Ureter (tissue), 1 donor: Measurements from ENCODE around the gene AGMO. TPM values are rescaled to one million over a fixed set of nuclear protein-coding genes. Genes with fewer than 3 reads are reported as not detected.
"Not testable (repeated sequence)": the region's sequence is repeated elsewhere in the genome, so short reads cannot be mapped to it uniquely, and the experiment has no call there.

ENCODE experiments used
- DNase-seq: peaks from one replicate; pipeline ENCODE4 v3.0.0-alpha.2; 2020; ENCODE audit warnings: low spot score
- total RNA-seq: library from RNA; stranded (reverse); gene quantifications from one replicate; pipeline ENCODE4 v1.2.4, GENCODE V29; 2023
- donor health status: DM: yes; HTN: yes; CAD: no.

The AGMO gene
- total RNA-seq, 1 donor from 2014 or later: 6.8 TPM

DNA sequence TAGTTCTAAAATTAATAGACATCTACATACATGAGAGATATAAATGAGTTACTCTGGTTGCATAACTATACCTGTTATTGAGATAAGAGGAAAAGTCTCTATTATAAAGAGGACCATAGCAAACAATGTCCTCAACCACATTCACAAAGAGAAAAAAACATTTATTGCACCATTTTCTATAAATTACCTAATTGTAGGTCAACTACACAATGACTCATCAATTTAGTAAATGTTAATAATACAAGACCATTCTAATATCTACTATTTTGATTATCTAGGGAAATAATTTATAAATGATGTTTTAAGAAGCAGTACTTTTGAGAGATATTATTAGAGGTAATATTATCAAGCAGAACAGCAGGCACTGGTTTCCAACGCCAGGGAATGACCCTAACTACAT is 246.1 kb downstream of the AGMO start:
- no peak for DNase-seq

DNA sequence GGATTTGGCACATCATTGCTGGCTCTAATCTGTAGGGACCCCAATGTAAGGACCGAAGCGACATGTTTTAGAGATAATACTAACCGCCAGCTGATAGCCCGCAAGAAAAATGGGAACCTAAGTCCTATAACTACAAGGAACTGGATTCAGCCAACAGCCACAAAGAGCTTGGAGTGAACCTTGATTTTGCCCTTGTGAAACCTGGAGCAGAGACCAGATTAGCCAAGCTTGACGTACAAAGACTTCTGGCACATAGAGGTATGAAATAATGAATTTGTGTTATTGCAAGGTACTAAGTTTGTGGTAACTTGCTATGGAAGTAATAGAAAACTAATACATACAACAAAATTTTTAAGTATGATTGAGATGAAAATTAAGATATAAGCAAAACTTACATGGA is 246.9 kb downstream of the AGMO start:
- DNase-seq: no peak

DNA sequence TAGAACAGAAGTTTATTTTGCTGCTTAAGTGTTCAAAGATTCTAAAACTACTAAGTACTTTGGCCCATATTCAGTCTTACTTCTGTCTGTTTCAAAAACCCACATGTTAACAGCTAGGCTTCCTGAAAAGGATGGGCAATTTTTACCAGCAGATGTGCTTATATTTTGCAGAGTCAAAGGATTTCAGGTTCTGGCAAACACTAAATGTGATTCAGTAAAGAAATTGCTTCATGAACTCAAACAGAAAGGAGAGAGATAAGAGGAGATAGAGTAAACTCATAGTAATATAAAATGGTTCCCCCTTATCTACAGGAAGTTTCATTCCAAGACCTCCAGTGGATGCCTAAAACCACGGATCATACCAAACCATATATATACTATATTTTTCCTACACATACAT is 248.5 kb downstream of the AGMO start:
- DNase-seq: no peak

- no peak for DNase-seq
These were observed 251.9 kb downstream of the AGMO start for GRCh38 chr7:15309872-15310271.

DNA sequence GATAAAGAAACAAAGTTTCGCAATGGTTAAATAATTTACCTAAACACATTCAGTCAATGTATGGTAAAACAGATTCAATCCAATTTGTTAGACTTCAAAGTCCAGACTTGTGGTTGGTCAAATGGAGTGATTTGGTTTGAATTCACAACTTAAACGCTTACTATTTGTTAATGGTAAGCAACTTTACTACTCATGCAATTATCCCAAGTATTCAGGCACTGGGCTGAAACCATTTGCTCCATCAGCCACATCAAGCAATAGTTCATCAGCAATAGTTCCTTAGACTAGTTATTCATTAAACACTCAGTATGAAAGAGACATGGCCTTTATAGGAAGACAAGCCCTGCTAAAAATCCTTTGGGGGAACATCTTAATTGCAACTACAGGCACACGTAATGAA is 253.0 kb downstream of the AGMO start:
- no peak for DNase-seq

- DNase-seq: no peak
These were observed 255.5 kb downstream of the AGMO start for GRCh38 chr7:15306296-15306695.

DNA sequence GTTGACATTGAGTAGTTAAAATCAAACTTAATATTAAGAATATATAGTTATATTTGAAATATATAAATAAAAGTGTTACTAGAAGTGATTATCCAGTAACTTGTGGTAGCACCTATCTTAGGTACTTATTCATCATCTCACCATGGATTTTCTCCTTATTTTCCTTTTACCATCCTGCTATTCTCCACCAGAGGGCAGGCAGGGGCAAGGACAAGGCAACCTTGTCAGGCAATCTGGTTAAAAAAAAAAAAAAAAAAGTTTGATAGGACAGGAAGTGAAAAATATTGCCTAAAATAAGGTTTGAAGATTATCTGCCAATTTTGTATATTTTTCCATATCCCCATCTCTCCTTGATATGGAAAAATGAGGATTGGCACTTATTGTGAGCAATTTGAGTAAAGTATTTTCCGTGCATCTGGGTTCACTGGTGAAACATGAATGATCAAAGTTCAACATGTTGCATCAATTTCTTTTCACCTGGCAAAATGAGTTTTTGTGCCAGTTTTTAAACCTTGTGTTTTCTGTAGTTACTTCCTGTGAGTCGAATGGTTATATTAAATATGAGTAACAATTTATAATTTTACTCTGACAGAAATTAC is 256.7 kb downstream of the AGMO start:
- no peak for DNase-seq

DNA sequence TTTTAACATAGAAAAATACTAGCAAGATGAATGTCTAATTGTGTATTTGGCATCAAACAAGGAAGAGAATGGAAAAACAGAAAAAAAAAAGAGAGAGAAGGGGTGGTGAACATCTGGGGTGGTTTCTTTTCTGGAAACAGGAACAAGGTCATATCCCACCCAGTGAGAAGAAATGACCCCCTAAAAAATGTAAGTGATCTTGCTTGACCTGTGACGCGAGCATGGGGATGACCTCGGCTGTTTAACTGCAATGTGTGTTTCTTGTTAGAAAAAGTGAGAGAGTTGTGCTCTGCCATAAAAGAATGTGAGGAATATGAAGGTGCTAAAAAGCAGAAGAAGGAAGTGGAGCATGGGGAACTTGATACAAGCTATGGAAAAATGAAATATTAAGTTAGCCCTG is 258.5 kb downstream of the AGMO start:
- no peak for DNase-seq

DNA sequence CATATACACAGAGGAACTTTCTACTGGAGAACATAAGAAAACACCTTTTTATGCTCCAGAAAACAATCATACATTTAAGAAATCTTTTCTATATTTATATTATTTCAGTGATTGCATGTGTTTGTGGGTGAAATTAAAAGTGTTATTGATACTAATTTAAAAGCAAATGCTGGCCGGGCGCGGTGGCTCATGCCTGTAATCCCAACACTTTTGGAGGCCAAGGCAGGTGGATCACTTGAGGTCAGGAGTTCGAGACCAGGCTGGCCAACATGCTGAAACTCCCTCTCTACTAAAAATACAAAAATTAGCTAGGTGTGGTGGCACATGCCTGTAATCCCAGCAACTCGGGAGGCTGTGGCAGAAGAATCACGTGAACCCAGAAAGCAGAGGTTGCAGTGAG is 260.8 kb downstream of the AGMO start:
- not testable (repeated sequence) for DNase-seq

DNA sequence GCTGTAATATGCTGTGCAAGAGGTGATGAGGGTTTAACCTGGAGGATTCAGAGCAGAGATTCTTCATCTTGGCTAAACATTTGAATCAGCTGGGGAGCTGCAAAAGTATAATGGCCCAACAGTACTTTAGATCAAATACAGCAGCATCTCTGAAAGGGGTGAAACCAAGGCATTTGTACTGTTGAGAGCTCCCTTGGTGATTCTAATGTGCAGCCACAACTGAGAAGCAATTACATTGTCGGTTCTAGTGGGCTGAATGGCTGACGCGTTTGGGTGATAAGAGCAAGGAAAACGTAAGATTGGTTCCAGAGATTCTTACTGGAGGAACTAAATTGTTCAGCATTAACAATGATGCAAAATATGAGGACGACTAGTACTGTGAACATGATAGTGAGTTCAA is 269.7 kb downstream of the AGMO start:
- no peak for DNase-seq

DNA sequence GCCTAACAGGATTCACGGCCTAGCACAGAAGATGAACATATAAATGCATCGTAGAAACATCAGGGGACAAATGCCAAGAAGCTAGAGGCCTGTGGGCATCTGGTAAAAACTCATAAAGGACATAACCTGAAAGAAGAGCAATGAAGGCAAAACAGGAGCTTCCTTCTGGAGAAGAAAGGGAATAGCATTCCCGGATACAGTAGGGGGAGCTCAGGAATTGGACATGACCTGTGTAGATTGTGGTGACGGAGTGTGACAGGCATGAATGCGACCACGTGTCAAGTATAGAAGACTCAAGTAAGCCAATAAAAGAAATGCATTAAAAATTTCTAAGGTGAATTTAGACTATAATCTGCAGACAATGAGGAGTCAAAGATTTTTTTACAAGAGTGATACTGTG is 270.1 kb downstream of the AGMO start:
- no peak for DNase-seq

GRCh38 chr7:15288741-15289140 is 273.1 kb downstream of the AGMO start:
- DNase-seq: no peak

- DNase-seq: no peak
These were observed 277.4 kb downstream of the AGMO start for GRCh38 chr7:15284396-15284795.

DNA sequence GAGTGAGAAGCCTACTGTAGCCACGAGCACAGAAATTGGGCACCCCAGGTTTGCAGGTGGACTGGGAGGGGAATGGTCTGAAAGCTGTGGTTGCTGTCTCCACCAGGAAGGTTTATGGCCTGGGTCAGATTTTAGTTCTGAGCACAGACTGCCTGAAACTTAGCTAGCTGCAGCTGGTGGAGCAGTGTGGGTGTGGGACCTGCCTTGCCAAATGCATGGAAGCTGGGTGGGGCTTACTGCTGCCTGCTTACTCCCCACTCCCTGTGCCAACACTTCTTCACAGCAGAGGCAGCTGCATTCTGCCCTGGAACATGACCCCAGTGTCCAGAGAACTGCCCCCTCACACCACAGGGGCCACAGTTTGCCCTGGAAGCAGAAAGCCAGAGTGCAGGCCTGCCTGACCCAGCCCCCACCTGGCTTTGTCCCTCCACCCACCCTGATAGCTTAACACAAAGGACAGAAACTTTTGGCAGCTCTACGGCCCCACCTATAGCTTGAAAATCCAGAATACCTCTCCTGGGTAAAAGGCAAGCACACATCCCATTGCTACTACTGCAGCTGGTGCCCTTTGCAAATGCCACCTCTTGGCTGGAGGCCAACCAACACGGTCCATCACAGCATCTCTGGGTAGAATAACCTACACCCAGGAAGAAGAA is 281.6 kb downstream of the AGMO start:
- no peak for DNase-seq

GRCh38 chr7:15279640-15280039 is 282.2 kb downstream of the AGMO start:
- DNase-seq: no peak

- DNase-seq: no peak
These were observed 304.1 kb downstream of the AGMO start for GRCh38 chr7:15257689-15258088.

DNA sequence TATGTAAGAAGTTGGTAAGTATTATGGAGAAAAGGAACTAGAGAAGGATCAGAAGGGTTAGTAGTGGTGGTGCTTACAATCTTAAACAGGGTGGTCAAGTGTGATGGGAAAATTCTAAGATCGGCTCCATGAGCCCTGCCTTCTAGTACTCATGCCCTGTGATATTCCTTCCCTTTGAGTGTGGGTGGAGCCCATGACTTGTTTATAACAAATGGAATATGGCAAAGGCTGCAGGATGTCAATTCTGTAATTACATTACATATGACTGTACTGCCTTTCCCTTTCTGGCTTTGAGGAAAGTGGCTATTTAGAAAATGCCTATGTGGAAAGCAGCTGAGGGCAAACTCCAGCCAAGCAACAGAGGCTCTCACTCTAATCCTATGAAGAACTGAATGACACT is 309.6 kb downstream of the AGMO start:
- no peak for DNase-seq

DNA sequence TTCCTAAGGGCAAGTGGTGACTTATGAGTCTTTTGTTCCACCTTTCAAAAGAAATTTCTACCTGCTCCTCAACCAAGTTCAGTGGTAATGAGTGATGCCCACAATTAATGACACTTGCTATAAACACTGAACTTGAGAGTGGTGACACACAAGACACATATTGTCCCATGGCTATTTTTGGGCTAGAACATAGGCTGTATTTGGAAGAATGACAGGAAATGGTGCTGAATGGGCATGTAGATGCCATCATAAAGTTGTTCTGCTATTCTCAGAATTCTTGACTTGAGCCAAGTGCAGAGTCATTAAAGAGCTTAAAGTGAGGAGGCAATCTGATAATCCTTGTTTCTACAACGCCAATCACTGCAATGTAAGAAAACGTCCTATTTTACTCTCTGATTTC is 313.3 kb downstream of the AGMO start:
- DNase-seq: no peak

GRCh38 chr7:15245831-15246230 is 316.0 kb downstream of the AGMO start:
- DNase-seq: no peak

DNA sequence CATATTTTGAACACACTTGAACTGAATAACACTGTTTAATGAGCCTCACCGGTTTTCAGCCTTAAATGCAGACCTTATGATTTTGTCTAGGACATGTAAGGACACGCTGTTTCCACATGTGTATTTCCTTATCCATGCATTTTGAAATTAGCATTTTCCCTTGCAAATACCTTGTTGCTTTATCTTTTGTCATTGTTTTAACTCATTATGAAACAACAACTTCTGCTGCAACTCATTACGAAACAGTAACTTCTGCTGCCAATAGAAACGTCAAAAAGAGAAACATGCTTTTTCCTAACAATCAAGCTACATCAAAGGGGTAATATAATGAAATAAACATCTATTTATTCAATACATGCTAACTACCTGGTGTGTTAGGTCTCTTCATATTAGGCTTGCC is 322.0 kb downstream of the AGMO start:
- DNase-seq: no peak

DNA sequence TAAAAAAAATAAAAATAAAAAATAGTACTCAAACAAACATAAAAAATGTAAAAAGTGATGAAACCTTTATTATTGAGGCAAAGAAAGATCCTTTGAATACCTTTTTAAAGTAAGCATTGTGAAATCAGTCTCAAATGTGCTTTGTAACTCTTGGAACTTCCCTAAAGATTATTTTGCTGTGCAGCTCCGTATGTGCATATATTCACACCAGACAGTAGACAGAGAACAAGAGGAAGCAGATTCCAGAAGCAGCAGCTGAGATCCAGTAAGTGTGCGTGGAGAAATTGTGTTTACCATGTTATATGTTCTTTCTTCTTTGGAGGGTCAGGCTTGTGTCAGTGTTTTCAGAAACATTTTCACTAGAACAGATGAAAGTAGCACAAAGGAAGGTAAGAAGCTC is 324.9 kb downstream of the AGMO start:
- DNase-seq: no peak

GRCh38 chr7:15234431-15234830 is 327.4 kb downstream of the AGMO start:
- no peak for DNase-seq

GRCh38 chr7:15228831-15229230 is 333.0 kb downstream of the AGMO start:
- no peak for DNase-seq

DNA sequence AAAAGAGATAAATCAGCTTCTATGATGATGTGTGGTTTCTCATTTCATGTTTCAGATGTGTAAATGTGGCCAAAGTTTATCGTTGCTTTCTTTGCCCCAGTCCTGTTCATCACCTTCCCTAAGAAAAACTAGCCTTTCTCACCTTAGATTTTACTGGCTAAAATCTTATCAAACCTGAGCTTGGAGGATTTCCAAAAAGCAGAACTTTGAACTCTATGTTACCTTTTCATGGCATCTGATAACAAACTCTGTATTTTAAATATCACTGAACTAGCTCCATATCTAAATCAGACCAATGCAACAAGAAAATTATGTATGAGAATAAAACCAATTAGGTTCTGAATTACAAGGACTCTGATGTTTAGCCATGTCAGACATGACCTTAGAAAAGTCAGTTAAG is 335.8 kb downstream of the AGMO start:
- no peak for DNase-seq
